ENCODE measurements around the gene KLHDC3. TPM values are rescaled to one million over a fixed set of nuclear protein-coding genes. Genes with fewer than 3 reads are reported as not detected.

Gene KLHDC3
- total and polyA plus RNA-seq, 2 of the 8 experiments (the other 6 are each of a cell fraction or from before 2014, with no cell fraction given), result 181 to 203 TPM

DNA sequence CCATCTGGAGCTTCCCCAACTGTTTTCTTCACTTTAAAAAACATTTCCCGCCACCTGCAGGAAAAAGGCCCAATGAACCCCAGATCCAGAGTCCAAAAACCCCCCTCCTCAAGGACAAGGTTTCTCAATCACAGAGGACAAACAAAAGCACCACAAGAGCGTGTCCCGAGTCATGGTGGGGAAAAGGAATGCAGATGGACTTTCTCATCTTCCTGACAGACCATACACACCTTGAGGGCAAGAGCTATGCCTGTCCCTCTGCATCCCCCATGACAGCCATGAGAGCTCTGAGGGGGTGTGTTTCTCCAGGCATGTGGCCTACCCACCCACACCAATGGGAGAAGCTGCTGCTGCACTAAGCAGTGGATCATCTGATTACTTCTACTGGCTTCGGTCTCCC lies 44.1 kb upstream of the KLHDC3 start:
- CTCF ChIA-PET (ENCODE audit: partially characterized antibody), result interaction anchor here (1.2 to 4.2 kb wide), 4 partner anchors 12 to 44 kb away, joined by 3 to 11 read pairs (median 6); partner anchors contain the start of genes KLHDC3 and MEA1
- H2BK15ac ChIP-seq (ENCODE audit: low read length), result no peak overlapping the region
- FAIRE-seq, result no peak

More for the DNA sequence above, 44.1 kb upstream of the KLHDC3 start:
- H3K4me2 ChIP-seq (ENCODE audit: insufficient read depth in 1 of 2, low read depth in 2 of 2, low read length in 2 of 2), result no peak overlapping the region
- POLR2A ChIA-PET (ENCODE audit: partially characterized antibody), result interaction anchor here (1.0 to 5.9 kb wide), 5 partner anchors 8 to 58 kb away, joined by 3 to 29 read pairs (median 3); partner anchors contain the start of genes PEX6 and PPP2R5D
- no peaks in the 10 kb centered on the region; the same call in none of the 2 replicates for H3K79me1 ChIP-seq (ENCODE audit: low read depth, low read length)
- H3K4me1 ChIP-seq (replicated peaks in 1 of 4; ENCODE audit: control insufficient read depth in 3 of 4, insufficient read depth in 4 of 4, low read length in 3 of 4), result peaks cover 0 to 3% (median 0%) of the 10 kb centered on the region in 4 experiments; a peak in 2 of 7 replicates
- no peak overlapping the region for H3K9ac ChIP-seq (replicated peaks in 1 of 4; ENCODE audit: extremely low read depth in 1 of 4, low read depth in 3 of 4, low read length in 3 of 4)
- no peak overlapping the region for H3K14ac ChIP-seq (ENCODE audit: insufficient read length)
- H3K27me3 ChIP-seq (replicated peaks in 1 of 4; ENCODE audit: control insufficient read depth in 3 of 4, extremely low read depth in 1 of 4, insufficient read depth in 3 of 4, low read length in 3 of 4), result no peaks in the 10 kb centered on the region
- no peak overlapping the region for H2AFZ ChIP-seq (ENCODE audit: low read length)
- TF ChIP-seq BRCA1 (IDR thresholded peaks at IDR 0.05; ENCODE audit: low read depth, low read length) (no peak), CBX8 (IDR thresholded peaks at IDR 0.05; ENCODE audit: borderline replicate concordance, low read depth, low read length) (no peak), HDAC2 (IDR thresholded peaks at IDR 0.05; ENCODE audit: borderline replicate concordance in 1 of 2, low read depth in 2 of 2, low read length in 2 of 2) (no peak)
- H2BK20ac ChIP-seq (ENCODE audit: low read length), result no peak overlapping the region
- no peak overlapping the region for H2AK5ac ChIP-seq (ENCODE audit: low read depth, low read length)
- H3K9me3 ChIP-seq (ENCODE audit: insufficient read depth in 2 of 2, low read depth in 1 of 2, low read length in 1 of 2), result no peaks in the 10 kb centered on the region
- no peak overlapping the region for H3K18ac ChIP-seq (ENCODE audit: extremely low read depth, low read length)
- 93% methylated on average over 4 of the region's 4 CpGs; no CpG with 5 or more reads in 1 of the 2 experiments for WGBS, 2 experiments (ENCODE audit: extremely low coverage in 1 of 2, insufficient coverage in 1 of 2, insufficient read length in 1 of 2, insufficient replicate concordance in 2 of 2, low coverage in 1 of 2, low lambda C conversion rate in 2 of 2, missing lambda C conversion rate in 1 of 2)
- no peak overlapping the region for H2BK120ac ChIP-seq (replicated peaks; ENCODE audit: low read depth, low read length)
- H3K56ac ChIP-seq (replicated peaks; ENCODE audit: insufficient read length, low read depth, low read length), result no peak overlapping the region
- H3K79me2 ChIP-seq (ENCODE audit: control insufficient read depth in 1 of 2, insufficient read depth in 2 of 2, low read length in 2 of 2), result no peaks in the 10 kb centered on the region
- H3K4me3 ChIP-seq (ENCODE audit: extremely low read depth in 1 of 4, insufficient read depth in 2 of 4, low read depth in 3 of 4, low read length in 4 of 4), result no peak overlapping the region
- no peak overlapping the region for H4K8ac ChIP-seq (ENCODE audit: extremely low read depth, insufficient read depth, low read length)
- no peak overlapping the region for H3K27ac ChIP-seq (ENCODE audit: low read depth, low read length)
- no peaks in the 10 kb centered on the region; a peak in 1 of 8 replicates for H3K36me3 ChIP-seq (ENCODE audit: control insufficient read depth in 2 of 4, insufficient read depth in 4 of 4, low read length in 3 of 4)
- no peak overlapping the region for H3K23ac ChIP-seq (ENCODE audit: insufficient read length)
- H4K20me1 ChIP-seq (replicated peaks in 1 of 2; ENCODE audit: control insufficient read depth in 1 of 2, insufficient read depth in 2 of 2, low read length in 2 of 2), result peaks cover 0 to 2% of the 10 kb centered on the region in 2 experiments
- H3K4ac ChIP-seq (replicated peaks; ENCODE audit: insufficient read length, low read depth, low read length), result no peak overlapping the region
- no peak overlapping the region for H2BK5ac ChIP-seq (ENCODE audit: low read depth, low read length)
- no peak overlapping the region for H2BK12ac ChIP-seq (ENCODE audit: low read depth, low read length)
- no peak overlapping the region for H4K5ac ChIP-seq (ENCODE audit: insufficient read length, low read depth, low read length)
- H4K91ac ChIP-seq (replicated peaks; ENCODE audit: insufficient read length, low read length), result no peak overlapping the region
- H3K23me2 ChIP-seq (ENCODE audit: low read depth, low read length), result no peaks in the 10 kb centered on the region
- no peak for DNase-seq (ENCODE audit: low read depth in 1 of 2, low spot score in 2 of 2)

All from H1 (cell line).